Adrenal gland (tissue), 12 donors: Measurements from ENCODE around the gene CNN3. TPM values are rescaled to one million over a fixed set of nuclear protein-coding genes. Genes with fewer than 3 reads are reported as not detected.

Experiments used
- DNase-seq, 7 donors: peaks; one replicate each; pipeline ENCODE4 v3.0.0-alpha.2; 2019 to 2020
- H3K27ac ChIP-seq, 5 donors: fragments of 200-600 bp; sonication (generic) in 4 of 5; 1 replicate in 3 of 5; 2 replicates in 2 of 5; pipeline versions ENCODE4 v1.5.1 to v1.8.0; 2016 to 2020; ENCODE audit warnings: mild to moderate bottlenecking in 1 of 5
- H3K27me3 ChIP-seq: fragments of 200-600 bp; 2 replicates; pipeline ENCODE4 v1.8.0; 2021
- H3K36me3 ChIP-seq, 2 donors: fragments of 200-600 bp; replicated peaks in 1 of 2; 1 replicate in 1 of 2; 2 replicates in 1 of 2; pipeline versions ENCODE4 v1.5.1 to v1.8.0; 2018 to 2022
- H3K4me1 ChIP-seq, 2 donors: fragments of 200-600 bp; replicated peaks in 1 of 2; 1 replicate in 1 of 2; 2 replicates in 1 of 2; pipeline versions ENCODE4 v1.5.1 to v1.8.0; 2018 to 2021
- H3K4me3 ChIP-seq, 4 donors: fragments of 200-600 bp; sonication (generic) in 3 of 4; one replicate each; pipeline ENCODE4 v1.5.1; 2016 to 2018
- H3K9me3 ChIP-seq, 3 donors: fragments of 200-600 bp; sonication (generic) in 1 of 3; replicated peaks in 1 of 3; 1 replicate in 2 of 3; 2 replicates in 1 of 3; pipeline versions ENCODE4 v1.5.1 to v1.8.0; 2016 to 2021
- POLR2A ChIP-seq, 2 donors: fragments of 450-650 bp; IDR thresholded peaks; one replicate each; pipeline ENCODE4 v1.6.1; 2017; ENCODE audit warnings: antibody characterized with exemption in 2 of 2, mild to moderate bottlenecking in 2 of 2, moderate library complexity in 1 of 2
- WGBS, 4 donors: extraction: QIAGEN DNeasy Blood & Tissue Kit in 2 of 4; methylation state at CpG; one replicate each; pipeline versions ENCODE4 v1.1.5 to v1.1.7; 2013 to 2017; 5-methylcytosine and 5-hydroxymethylcytosine counted together
- intact Hi-C, 2 donors: fragments of 100-400 bp; cut with DNase I; formaldehyde crosslinking; loops; one replicate each; pipeline versions ENCODE4 v1.14.1 to v1.15.0; 2022 to 2023
- polyA plus RNA-seq, 3 donors: library from polyadenylated mRNA; stranded (reverse); fragments of 200-250 nt in 2 of 3; fragments of 350-450 nt in 1 of 3; fragmentation: Illumina TruSeq in 1 of 3; extraction: RNeasy Lipid Tissue Mini Kit (QIAGEN cat#74804) in 1 of 3; gene quantifications; one replicate each; pipeline ENCODE4 v1.2.3, GENCODE V29; 2013 to 2014
- total RNA-seq, 9 donors: library from RNA; depleted of rRNA in 4 of 9; stranded (reverse); fragments of >200 nt in 4 of 9; fragments of 120-200 nt in 1 of 9; fragmentation: NEBNext Ultra II Directional in 1 of 9; extraction: Animal tissue kit (Norgen Biotek cat#: 25700) in 1 of 9; gene quantifications; one replicate each; pipeline versions ENCODE4 v1.1.0 to v1.2.4, GENCODE V29; 2013 to 2023
- TF ChIP-seq, protein P1 (sequence below), 6 experiments: fragments of 450-650 bp in 4 of 6; fragments of 200-600 bp in 2 of 6; sonication (generic) in 1 of 6; IDR thresholded peaks; 1 replicate in 5 of 6; 2 replicates in 1 of 6; pipeline versions ENCODE4 v1.5.1 to v1.8.0; 2016 to 2021; ENCODE audit warnings: antibody characterized with exemption in 6 of 6, mild to moderate bottlenecking in 2 of 6, moderate library complexity in 1 of 6
- donor health status: healthy with polysubstance abuse.
- donor health status: Bipolar disorder and iron deficiency.
- donor health status: DM: yes; HTN: yes; CAD: no.
- donor health status: DM: no; HTN: no; CAD: no.
- donor health status: DM: no; HTN: no; CAD: no.
- donor health status: DM: yes; HTN: yes; CAD: no.

The CNN3 gene
- total and polyA plus RNA-seq, 12 donors = 97.3 to 766 (median 412) TPM

DNA sequence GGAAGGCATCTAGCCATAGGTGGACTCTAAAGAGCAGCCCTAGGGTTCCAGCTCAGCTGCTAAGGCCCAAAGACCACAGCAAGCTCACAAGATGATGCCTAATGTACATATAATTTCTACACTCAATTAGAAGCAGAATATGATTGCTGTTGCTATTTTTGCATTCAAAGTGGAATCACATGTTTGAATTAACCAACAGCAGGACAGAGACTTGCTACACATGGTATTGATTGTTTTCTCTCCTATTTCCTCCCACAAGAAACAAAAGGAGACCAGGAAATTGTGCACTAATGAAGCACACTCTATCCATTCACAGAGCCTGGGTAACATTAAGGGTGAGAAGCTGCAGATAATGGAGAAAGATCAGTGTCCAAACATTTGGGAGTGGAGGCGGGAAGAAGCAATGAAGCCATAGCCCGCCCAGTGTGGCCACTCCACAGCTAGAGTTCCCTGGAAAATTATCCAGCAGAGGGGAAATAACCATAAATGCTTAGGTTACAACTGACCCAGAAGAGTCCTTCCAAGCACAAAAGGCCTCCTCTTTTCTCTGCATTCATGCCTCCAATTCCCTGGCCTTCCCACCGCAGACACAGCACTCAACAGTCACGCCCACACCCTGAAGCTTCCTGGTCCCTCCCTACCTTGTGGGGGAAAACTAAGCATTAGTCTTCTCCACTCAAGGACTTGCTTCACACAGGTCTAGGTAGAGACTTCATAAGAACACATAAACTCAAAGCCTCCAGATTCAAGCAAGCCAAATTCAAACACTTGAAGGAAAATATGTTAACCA lies 7.5 kb downstream of the CNN3 start:
- Histone ChIP-seq H3K9me3 (no peaks in the 10 kb centered on the region), H3K27me3 (no peaks in the 10 kb centered on the region), H3K4me3 (peak overlapping the region in 1 of 4 donors; percentile 1), H3K4me1 (peaks cover 45 to 89% of the 10 kb centered on the region in 2 donors), H3K27ac (peak overlapping the region in 2 of 5 donors; percentile 17 to 29), H3K36me3 (peaks cover 0 to 17% of the 10 kb centered on the region in 2 donors)
- intact Hi-C loops = loop anchor here in 1 of 2 donors (10.0 kb wide), 1 partner anchor 65 kb away; no protein-coding TSS in a partner anchor
- no peak for DNase-seq
- 80 to 92% (median 81%) methylated on average over 4 of the region's 4 CpGs for WGBS, 4 donors
- TF ChIP-seq POLR2A (IDR thresholded peaks at IDR 0.05) = no peak
- TF ChIP-seq, protein P1, sequence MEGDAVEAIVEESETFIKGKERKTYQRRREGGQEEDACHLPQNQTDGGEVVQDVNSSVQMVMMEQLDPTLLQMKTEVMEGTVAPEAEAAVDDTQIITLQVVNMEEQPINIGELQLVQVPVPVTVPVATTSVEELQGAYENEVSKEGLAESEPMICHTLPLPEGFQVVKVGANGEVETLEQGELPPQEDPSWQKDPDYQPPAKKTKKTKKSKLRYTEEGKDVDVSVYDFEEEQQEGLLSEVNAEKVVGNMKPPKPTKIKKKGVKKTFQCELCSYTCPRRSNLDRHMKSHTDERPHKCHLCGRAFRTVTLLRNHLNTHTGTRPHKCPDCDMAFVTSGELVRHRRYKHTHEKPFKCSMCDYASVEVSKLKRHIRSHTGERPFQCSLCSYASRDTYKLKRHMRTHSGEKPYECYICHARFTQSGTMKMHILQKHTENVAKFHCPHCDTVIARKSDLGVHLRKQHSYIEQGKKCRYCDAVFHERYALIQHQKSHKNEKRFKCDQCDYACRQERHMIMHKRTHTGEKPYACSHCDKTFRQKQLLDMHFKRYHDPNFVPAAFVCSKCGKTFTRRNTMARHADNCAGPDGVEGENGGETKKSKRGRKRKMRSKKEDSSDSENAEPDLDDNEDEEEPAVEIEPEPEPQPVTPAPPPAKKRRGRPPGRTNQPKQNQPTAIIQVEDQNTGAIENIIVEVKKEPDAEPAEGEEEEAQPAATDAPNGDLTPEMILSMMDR (IDR thresholded peaks at IDR 0.05) = no peak

DNA sequence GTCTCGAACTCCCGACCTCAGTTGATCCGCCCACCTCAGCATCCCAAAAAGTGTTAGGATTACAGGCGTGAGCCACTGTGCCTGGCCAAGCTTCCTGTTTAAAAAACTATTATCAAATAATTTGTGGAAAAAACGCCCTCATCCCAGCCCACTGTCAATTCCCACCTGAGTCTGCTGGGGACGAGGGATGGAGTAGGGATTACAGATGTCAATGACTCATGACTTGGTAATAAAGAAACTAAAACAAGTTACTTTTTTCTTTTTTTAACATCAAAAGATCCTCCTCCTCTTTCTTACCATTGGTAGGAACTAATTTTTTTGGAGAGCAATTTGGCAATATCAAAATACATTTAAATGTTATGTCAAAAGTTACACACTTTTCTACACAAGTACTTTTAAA lies 9.7 kb downstream of the CNN3 start:
- TF ChIP-seq POLR2A (IDR thresholded peaks at IDR 0.05) = no peak
- TF ChIP-seq, protein P1 (IDR thresholded peaks at IDR 0.05) = no peak
- no peak for DNase-seq
- intact Hi-C loops = no loop called here
- 80 to 86% (median 81%) methylated on average over 6 of the region's 6 CpGs for WGBS, 4 donors
- Histone ChIP-seq H3K4me3 (no peak overlapping the region), H3K27ac (no peak overlapping the region), H3K9me3 (no peaks in the 10 kb centered on the region), H3K4me1 (peaks cover 47 to 90% of the 10 kb centered on the region in 2 donors), H3K27me3 (no peaks in the 10 kb centered on the region), H3K36me3 (peaks cover 0 to 8% of the 10 kb centered on the region in 2 donors)

DNA sequence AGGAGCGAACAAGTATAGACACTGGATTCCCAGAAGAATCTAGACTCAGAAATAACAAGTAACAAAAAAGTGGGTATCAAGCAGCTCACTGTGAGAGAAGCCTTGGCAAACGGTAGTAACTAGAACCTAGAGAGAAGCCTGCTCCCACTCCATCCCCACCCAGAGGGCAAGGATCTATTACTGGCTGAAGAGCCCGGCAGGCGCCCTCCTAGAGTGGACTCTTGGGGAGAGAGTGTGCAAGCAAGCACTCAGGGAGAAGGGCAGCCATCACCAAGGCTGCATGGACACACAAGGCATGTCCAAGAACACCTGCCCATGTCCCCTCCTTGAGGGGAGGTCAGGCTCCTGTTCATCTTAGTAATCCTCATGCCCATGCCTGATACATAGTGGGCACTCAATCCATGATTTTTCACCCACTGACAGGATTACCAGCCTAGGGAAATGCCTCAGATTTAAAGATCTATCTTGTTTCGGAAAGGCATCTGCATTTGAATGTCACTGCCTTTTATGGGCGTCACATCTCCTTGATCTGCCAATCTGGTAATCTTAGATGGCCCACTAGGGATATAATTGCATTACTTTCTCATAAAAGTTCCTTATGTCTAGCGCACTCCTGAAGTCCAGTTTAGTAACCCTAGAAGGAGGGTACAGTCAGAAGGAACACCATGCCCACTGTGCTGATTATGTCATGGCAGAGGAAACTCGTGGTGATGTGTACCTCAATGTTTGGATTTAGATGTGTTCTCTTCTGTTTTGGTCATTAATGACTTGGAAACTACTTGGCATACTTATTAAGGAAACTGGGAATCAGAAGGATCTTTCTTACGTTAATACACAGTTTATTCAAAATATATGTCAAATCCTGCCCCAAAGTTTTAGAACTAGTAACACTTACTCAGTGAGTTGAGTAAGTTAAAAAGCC lies 14.4 kb downstream of the CNN3 start:
- H3K9me3 ChIP-seq = no peaks in the 10 kb centered on the region
- WGBS, 4 donors = 62 to 76% (median 67%) methylated on average over 9 of the region's 9 CpGs
- peaks cover 51 to 81% of the 10 kb centered on the region in 2 donors for H3K4me1 ChIP-seq
- TF ChIP-seq POLR2A (IDR thresholded peaks at IDR 0.05) = no peak
- TF ChIP-seq, protein P1 (IDR thresholded peaks at IDR 0.05) = no peak
- no peak overlapping the region for H3K27ac ChIP-seq
- no peaks in the 10 kb centered on the region for H3K27me3 ChIP-seq
- intact Hi-C loops = no loop called here
- peaks cover 0 to 8% of the 10 kb centered on the region in 2 donors for H3K36me3 ChIP-seq
- no peak for DNase-seq
- no peak overlapping the region for H3K4me3 ChIP-seq

DNA sequence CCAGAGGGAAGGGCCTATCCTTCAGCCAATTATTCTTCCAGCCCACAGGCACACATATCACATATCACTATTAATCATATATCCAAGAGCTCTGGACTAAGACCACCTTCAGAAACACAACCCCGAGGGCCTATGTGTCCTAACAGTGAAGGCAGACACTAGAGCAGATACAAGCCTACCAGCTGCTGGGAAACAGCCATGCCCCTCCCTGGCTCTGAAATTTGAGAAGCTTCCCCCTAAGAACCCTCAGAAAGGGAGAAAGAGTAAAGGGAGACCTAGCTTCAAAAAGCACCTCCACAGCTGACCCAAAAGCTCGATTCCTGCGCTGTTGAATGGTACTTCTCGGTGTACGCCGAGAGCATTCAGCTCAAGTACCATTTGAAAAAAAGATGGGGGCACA lies 17.4 kb downstream of the CNN3 start:
- Histone ChIP-seq H3K36me3 (peaks cover 0 to 17% of the 10 kb centered on the region in 2 donors), H3K4me1 (peaks cover 63 to 87% of the 10 kb centered on the region in 2 donors), H3K27me3 (no peaks in the 10 kb centered on the region), H3K27ac (no peak overlapping the region), H3K9me3 (no peaks in the 10 kb centered on the region), H3K4me3 (no peak overlapping the region)
- no peak for DNase-seq
- WGBS, 4 donors = 87 to 91% (median 88%) methylated on average over 6 of the region's 6 CpGs
- TF ChIP-seq, protein P1 (IDR thresholded peaks at IDR 0.05) = no peak
- TF ChIP-seq POLR2A (IDR thresholded peaks at IDR 0.05) = no peak
- intact Hi-C loops = no loop called here
